Fibroblast of skin of left biceps (primary cell): ENCODE data around the gene SERPINI1.

Experiments
- DNase-seq, 2 experiments: peaks; one replicate each; pipeline ENCODE4 v3.0.0-alpha.2; 2013; ENCODE audit warnings: low read depth in 2 of 2

SERPINI1 gene

GRCh38 chr3:167734498-167735232 is 856 bp upstream of the SERPINI1 start, which contains the start of gene PDCD10:
Gene PDCD10, minus strand, starts transcription at chr3:167734892. Its CDS starts 14,735 bp downstream, at chr3:167720157.
- peak; percentile 91 to 94 for DNase-seq

GRCh38 chr3:167736264-167736787 is 805 bp downstream of the SERPINI1 start:
- no peak for DNase-seq

GRCh38 chr3:167736997-167737396 is 1.5 kb downstream of the SERPINI1 start:
- no peak for DNase-seq

- DNase-seq, result no peak
Observed at GRCh38 chr3:167738037-167738436, 2.5 kb downstream of the SERPINI1 start.

GRCh38 chr3:167739190-167739810 is 3.8 kb downstream of the SERPINI1 start:
- DNase-seq, result no peak

- DNase-seq, result no peak
Observed at GRCh38 chr3:167740961-167741587, 5.6 kb downstream of the SERPINI1 start.

GRCh38 chr3:167742338-167742737 is 6.8 kb downstream of the SERPINI1 start:
- no peak for DNase-seq

- no peak for DNase-seq
Observed at GRCh38 chr3:167743799-167744198, 8.3 kb downstream of the SERPINI1 start.

GRCh38 chr3:167749209-167749608 is 13.7 kb downstream of the SERPINI1 start:
- DNase-seq, result no peak

- no peak for DNase-seq
Observed at GRCh38 chr3:167749728-167750127, 14.2 kb downstream of the SERPINI1 start.

GRCh38 chr3:167750272-167750971 is 14.9 kb downstream of the SERPINI1 start:
- no peak for DNase-seq

- DNase-seq, result no peak
Observed at GRCh38 chr3:167754049-167754448, 18.5 kb downstream of the SERPINI1 start.

- DNase-seq, result no peak
Observed at GRCh38 chr3:167761302-167761701, 25.8 kb downstream of the SERPINI1 start.

- no peak for DNase-seq
Observed at GRCh38 chr3:167762296-167762695, 26.8 kb downstream of the SERPINI1 start.

GRCh38 chr3:167772992-167773391 is 37.5 kb downstream of the SERPINI1 start:
- no peak for DNase-seq

GRCh38 chr3:167773584-167773983 is 38.1 kb downstream of the SERPINI1 start:
- no peak for DNase-seq

- no peak for DNase-seq
Observed at GRCh38 chr3:167776066-167776685, 40.7 kb downstream of the SERPINI1 start.

GRCh38 chr3:167777356-167777755 is 41.8 kb downstream of the SERPINI1 start:
- no peak for DNase-seq

- DNase-seq, result no peak
Observed at GRCh38 chr3:167780214-167780883, 44.8 kb downstream of the SERPINI1 start.

- DNase-seq, result no peak
Observed at GRCh38 chr3:167783781-167784180, 48.3 kb downstream of the SERPINI1 start.

GRCh38 chr3:167785790-167786189 is 50.3 kb downstream of the SERPINI1 start:
- no peak for DNase-seq
